ENCODE data around the gene SLC41A1.

DNA sequence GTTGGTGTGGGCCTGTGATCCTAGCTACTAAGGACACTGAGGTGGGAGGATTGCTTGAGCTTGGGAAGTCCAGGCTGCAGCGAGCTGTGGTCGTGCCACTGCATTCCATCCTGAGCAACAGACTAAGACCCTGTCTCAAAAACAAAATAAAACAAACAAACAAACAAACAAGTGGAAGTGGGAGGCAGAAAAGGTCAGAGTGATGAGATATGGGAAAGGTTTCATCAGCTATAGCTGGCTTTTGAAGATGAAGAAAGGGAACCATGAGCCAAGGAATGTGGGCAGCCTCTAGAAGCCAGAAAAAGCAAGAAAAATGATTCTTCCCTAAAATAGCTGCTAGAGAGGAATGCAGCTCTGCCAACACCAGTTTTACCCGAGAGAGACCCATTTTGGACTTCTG, 52.4 kb downstream of the SLC41A1 start:
- TF ChIP-seq POLR2A (IDR thresholded peaks at IDR 0.05; ENCODE audit: low read depth, low read length) = no peak
- TF ChIP-seq POLR2AphosphoS5 (IDR thresholded peaks at IDR 0.05; ENCODE audit: low read depth, low read length) = no peak
- no peak for TF ChIP-seq TAF1 (IDR thresholded peaks at IDR 0.05; ENCODE audit: low read depth, low read length)
- TF ChIP-seq POU2F2 (IDR thresholded peaks at IDR 0.05; ENCODE audit: low read depth, low read length) = no peak
- no peak for TF ChIP-seq SPI1 (IDR thresholded peaks at IDR 0.05; ENCODE audit: low read depth, low read length)

All from GM12891 (cell line).